HCT116 (cell line): ENCODE results near the gene FSD1L. TPM values are rescaled to one million over a fixed set of nuclear protein-coding genes. Genes with fewer than 3 reads are reported as not detected.

Experiments
- ATAC-seq: fragments of 200-7000 bp; cut with Tn5 transposase; 2 replicates; pipeline ENCODE4 v1.9.1; 2020; ENCODE audit warnings: mild to moderate bottlenecking, moderate library complexity
- BruUV-seq: library from RNA; stranded (reverse); fragments of 400-500 nt; replicated peaks from 2 replicates; lab custom pipeline; 2021; lab: Mats Ljungman, UMichigan
- CTCF ChIA-PET: fragments of 300-600 bp; sonication (Branson Sonifier 250); formaldehyde crosslinking; loops from one replicate; lab custom pipeline; 2021; ENCODE audit warnings: antibody characterized with exemption; lab: Charles Lee
- POLR2A ChIA-PET: fragments of 300-600, 350-600 bp; sonication (Branson Sonifier 250); formaldehyde crosslinking; loops from one replicate; lab custom pipeline; 2021; ENCODE audit warnings: antibody characterized with exemption; lab: Charles Lee
- RAD21 ChIA-PET, 2 experiments: fragments of 300-600 bp; sonication (Branson Sonifier 250); formaldehyde crosslinking; loops; one replicate each; lab custom pipeline; 2023; ENCODE audit warnings: low total read pairs in 2 of 2; ENCODE audit not compliant: uncharacterized antibody in 2 of 2, unreplicated experiment in 2 of 2, low non-redundant PET in 1 of 2; lab: Charles Lee
- DNase-seq: peaks from one replicate; pipeline ENCODE4 v3.0.0-alpha.2; 2010; ENCODE audit warnings: low read depth, low spot score
- H2AFZ ChIP-seq: fragments of 200-600 bp; shearing (Covaris generic), sonication (generic); 2 replicates; pipeline ENCODE4 v1.6.1; 2017; ENCODE audit warnings: low read depth, mixed run types, mixed read lengths, antibody characterized with exemption, low read length; ENCODE audit not compliant: poor library complexity, severe bottlenecking
- H3K27ac ChIP-seq: 2 replicates; pipeline ENCODE4 v1.5.1; 2012; ENCODE audit warnings: low read depth, low read length
- H3K27me3 ChIP-seq: fragments of 200-600 bp; sonication (generic); 2 replicates; pipeline ENCODE4 v1.6.1; 2016; ENCODE audit warnings: mixed run types, low read length, mixed read lengths; ENCODE audit not compliant: insufficient read depth
- H3K36me3 ChIP-seq, 2 experiments: fragments of 200-500 bp in 1 of 2; fragments of 200-600 bp in 1 of 2; sonication (Bioruptor generic) in 1 of 2; sonication (generic) in 1 of 2; 2 replicates each; pipeline versions ENCODE4 v1.5.1 to v1.6.1; 2014 to 2016; ENCODE audit warnings: low read length in 2 of 2, inconsistent platforms in 1 of 2, mixed read lengths in 1 of 2, mixed run types in 1 of 2; ENCODE audit not compliant: insufficient read depth in 2 of 2, control insufficient read depth in 1 of 2
- H3K4me1 ChIP-seq, 2 experiments: fragments of 200-600 bp in 1 of 2; sonication (generic) in 1 of 2; 2 replicates each; pipeline versions ENCODE4 v1.5.1 to v1.6.1; 2012 to 2017; ENCODE audit warnings: low read length in 2 of 2, inconsistent platforms in 1 of 2, mild to moderate bottlenecking in 1 of 2, mixed read lengths in 1 of 2, mixed run types in 1 of 2, moderate library complexity in 1 of 2; ENCODE audit not compliant: insufficient read depth in 2 of 2, control insufficient read depth in 1 of 2
- H3K4me2 ChIP-seq: fragments of 200-600 bp; sonication (generic); 2 replicates; pipeline ENCODE4 v1.6.1; 2017; ENCODE audit warnings: mixed run types, low read length, mixed read lengths
- H3K4me3 ChIP-seq, 2 experiments: fragments of 200-600 bp in 1 of 2; sonication (generic) in 1 of 2; replicated peaks in 1 of 2; 2 replicates each; pipeline ENCODE4 v1.5.1; 2011 to 2016; ENCODE audit warnings: low read length in 2 of 2, control low read depth in 1 of 2, low read depth in 1 of 2, mild to moderate bottlenecking in 1 of 2, mixed read lengths in 1 of 2, mixed run types in 1 of 2
- H3K79me2 ChIP-seq: fragments of 200-600 bp; sonication (generic); 2 replicates; pipeline ENCODE4 v1.6.1; 2017; ENCODE audit warnings: mild to moderate bottlenecking, mixed run types, low read length, moderate library complexity, mixed read lengths; ENCODE audit not compliant: insufficient read depth
- H3K9ac ChIP-seq: fragments of 200-600 bp; sonication (generic); 2 replicates; pipeline ENCODE4 v1.6.1; 2016; ENCODE audit warnings: low read length, mixed read lengths
- H3K9me2 ChIP-seq: fragments of 200-600 bp; sonication (generic), shearing (Covaris generic); 2 replicates; pipeline ENCODE4 v1.6.1; 2017; ENCODE audit warnings: mixed run types, mild to moderate bottlenecking, moderate library complexity; ENCODE audit not compliant: insufficient read depth
- H3K9me3 ChIP-seq, 2 experiments: fragments of 200-500 bp in 1 of 2; fragments of 200-600 bp in 1 of 2; sonication (Bioruptor generic) in 1 of 2; sonication (generic) in 1 of 2; 2 replicates each; pipeline ENCODE4 v1.6.1; 2014 to 2017; ENCODE audit warnings: low read length in 2 of 2, mixed read lengths in 2 of 2, inconsistent platforms in 1 of 2, low read depth in 1 of 2, mild to moderate bottlenecking in 1 of 2, mixed run types in 1 of 2, moderate library complexity in 1 of 2; ENCODE audit not compliant: control insufficient read depth in 1 of 2, insufficient read depth in 1 of 2
- H4K20me1 ChIP-seq: fragments of 200-600 bp; sonication (generic), shearing (Covaris generic); 2 replicates; pipeline ENCODE4 v1.6.1; 2017; ENCODE audit warnings: mixed run types, mild to moderate bottlenecking, moderate library complexity; ENCODE audit not compliant: insufficient read depth
- CEBPB ChIP-seq: IDR thresholded peaks from 2 replicates; pipeline ENCODE4 v1.6.1; 2012; ENCODE audit warnings: low read depth
- EGR1 ChIP-seq: IDR thresholded peaks from 2 replicates; pipeline ENCODE4 v1.6.1; 2012; ENCODE audit warnings: low read depth
- POLR2A ChIP-seq: IDR thresholded peaks from 2 replicates; pipeline ENCODE4 v1.7.0; 2011; ENCODE audit warnings: borderline replicate concordance; ENCODE audit not compliant: insufficient read depth, insufficient read length; ENCODE audit errors: extremely low read depth
- POLR2AphosphoS5 ChIP-seq: IDR thresholded peaks from 2 replicates; pipeline ENCODE4 v1.6.1; 2011; ENCODE audit warnings: mild to moderate bottlenecking, low read depth, low read length, moderate library complexity
- RAD21 ChIP-seq: IDR thresholded peaks from 2 replicates; pipeline ENCODE4 v1.6.1; 2012; ENCODE audit warnings: low read depth, mild to moderate bottlenecking
- SIN3A ChIP-seq: IDR thresholded peaks from 2 replicates; pipeline ENCODE4 v1.6.1; 2012; ENCODE audit warnings: low read depth
- SP1 ChIP-seq: IDR thresholded peaks from 2 replicates; pipeline ENCODE4 v1.6.1; 2012; ENCODE audit warnings: low read depth
- SRF ChIP-seq: IDR thresholded peaks from 2 replicates; pipeline ENCODE4 v1.6.1; 2012; ENCODE audit warnings: low read depth
- TCF7L2 ChIP-seq: IDR thresholded peaks from 2 replicates; pipeline ENCODE4 v1.7.0; 2011; ENCODE audit warnings: borderline replicate concordance, inconsistent platforms; ENCODE audit not compliant: insufficient read depth, insufficient read length; ENCODE audit errors: extremely low read depth
- intact Hi-C: fragments of 100-400 bp; cut with micrococcal nuclease; formaldehyde crosslinking; loops from 2 replicates; pipeline ENCODE4 v1.10.0; 2022
- total RNA-seq: library from RNA; stranded (reverse); gene quantifications from one replicate; pipeline ENCODE4 v1.2.1, GENCODE V29; 2021; ENCODE audit not compliant: unreplicated experiment

Gene FSD1L
- total RNA-seq, 1 experiment from 2014 or later = 5.5 TPM

DNA sequence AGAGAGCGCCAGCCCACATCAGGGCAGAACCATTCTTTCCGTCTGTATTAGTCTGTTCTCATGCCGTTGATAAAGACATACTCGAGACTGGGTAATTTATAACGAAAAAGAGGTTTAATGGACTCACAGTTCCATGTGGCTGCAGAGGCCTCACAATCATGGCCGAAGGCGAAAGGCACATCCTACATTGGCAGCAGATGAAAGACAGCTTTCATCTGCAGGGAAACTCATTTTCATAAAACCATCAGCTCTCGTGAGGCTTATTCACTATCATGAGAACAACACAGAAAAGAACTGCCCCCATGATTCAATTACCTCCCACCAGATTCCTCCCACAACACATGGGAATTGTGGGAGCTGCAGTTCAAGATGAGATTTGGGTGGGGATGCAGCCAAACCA lies 4.7 kb upstream of the FSD1L start:
- Histone ChIP-seq H3K9ac (no peak overlapping the region), H4K20me1 (no peaks in the 10 kb centered on the region), H3K27ac (no peak overlapping the region), H3K4me2 (no peak overlapping the region), H3K79me2 (peaks cover under 1% of the 10 kb centered on the region; the same call in 1 of the 2 replicates), H3K9me2 (no peaks in the 10 kb centered on the region), H3K9me3 (no peaks in the 10 kb centered on the region), H2AFZ (no peak overlapping the region), H3K4me3 (no peak overlapping the region), H3K36me3 (no peaks in the 10 kb centered on the region), H3K4me1 (peaks cover 0 to 6% of the 10 kb centered on the region in 2 experiments; a peak in 2 of 4 replicates), H3K27me3 (no peaks in the 10 kb centered on the region)
- BruUV-seq = no TSS peak
- DNase-seq (no peak), ATAC-seq (no peak)
- ChIA-PET CTCF (no interaction called here), POLR2A (no interaction called here), RAD21 (no interaction called here)
- intact Hi-C loops = no loop called here
- TF ChIP-seq SRF = no peak
- TF ChIP-seq POLR2A = no peak

GRCh38 chr9:105444130-105444529 lies 3.7 kb upstream of the FSD1L start:
- no peak overlapping the region for H3K4me3 ChIP-seq
- no peak overlapping the region for H3K27ac ChIP-seq
- no peak for TF ChIP-seq SRF
- TF ChIP-seq RAD21 = no peak
- no peak for TF ChIP-seq POLR2AphosphoS5
- TF ChIP-seq SIN3A = no peak
- no peak for TF ChIP-seq TCF7L2
- no peak for TF ChIP-seq EGR1
- no peak for TF ChIP-seq CEBPB
- TF ChIP-seq SP1 = no peak
- H3K27me3 ChIP-seq = no peaks in the 10 kb centered on the region
- DNase-seq (no peak), ATAC-seq (no peak)
- BruUV-seq = no TSS peak
- peaks cover 10% of the 10 kb centered on the region for H3K79me2 ChIP-seq
- no peaks in the 10 kb centered on the region for H3K9me3 ChIP-seq
- H3K4me2 ChIP-seq = no peak overlapping the region
- H3K9ac ChIP-seq = no peak overlapping the region
- no peaks in the 10 kb centered on the region for H4K20me1 ChIP-seq
- no peak overlapping the region for H2AFZ ChIP-seq
- H3K4me1 ChIP-seq = peaks cover 0 to 13% of the 10 kb centered on the region in 2 experiments; a peak in 3 of 4 replicates
- ChIA-PET CTCF (no interaction called here), RAD21 (no interaction called here), POLR2A (no interaction called here)
- H3K9me2 ChIP-seq = no peaks in the 10 kb centered on the region
- intact Hi-C loops = no loop called here
- no peaks in the 10 kb centered on the region for H3K36me3 ChIP-seq
